GM23338 (cell line): ENCODE data around the gene AHR.

ENCODE experiments used
- CREB1 ChIP-seq: fragments of 250-450 bp; sonication (Bioruptor Pico); IDR thresholded peaks from 2 replicates; pipeline ENCODE4 v1.5.0; 2020; ENCODE audit warnings: low read depth, mild to moderate bottlenecking, moderate library complexity
- EZH2 ChIP-seq: fragments of 200-600 bp; sonication (generic); IDR thresholded peaks from one replicate; pipeline ENCODE4 v1.8.0; 2017; ENCODE audit warnings: antibody characterized with exemption, mild to moderate bottlenecking, low read depth; ENCODE audit not compliant: unreplicated experiment
- EZH2phosphoT487 ChIP-seq: fragments of 200-600 bp; sonication (generic); IDR thresholded peaks from one replicate; pipeline ENCODE4 v1.8.1; 2018; ENCODE audit warnings: antibody characterized with exemption; ENCODE audit not compliant: unreplicated experiment
- JUNB ChIP-seq: IDR thresholded peaks from one replicate; pipeline ENCODE4 v1.6.1; 2016; ENCODE audit warnings: antibody characterized with exemption; ENCODE audit not compliant: unreplicated experiment
- POLR2AphosphoS5 ChIP-seq: IDR thresholded peaks from 2 replicates; pipeline ENCODE4 v1.6.1; 2016; ENCODE audit warnings: antibody characterized with exemption, low read depth
- ZNF331 ChIP-seq: fragments of 250-450 bp; sonication (Bioruptor Pico); IDR thresholded peaks from 2 replicates; pipeline ENCODE4 v1.5.0; 2020; ENCODE audit warnings: low read depth, mild to moderate bottlenecking, moderate library complexity
- TF ChIP-seq, protein P1 (sequence below), 2 experiments: fragments of 200-600 bp in 1 of 2; sonication (generic) in 1 of 2; conservative IDR thresholded peaks; 2 replicates each; pipeline versions ENCODE4 v1.5.1 to v1.6.1; 2016 to 2017; ENCODE audit warnings: antibody characterized with exemption in 2 of 2, low read depth in 2 of 2, mild to moderate bottlenecking in 2 of 2, moderate library complexity in 1 of 2

- TF ChIP-seq EZH2phosphoT487 = no peak
- TF ChIP-seq POLR2AphosphoS5 = no peak
- no peak for TF ChIP-seq ZNF331
- TF ChIP-seq, protein P1, sequence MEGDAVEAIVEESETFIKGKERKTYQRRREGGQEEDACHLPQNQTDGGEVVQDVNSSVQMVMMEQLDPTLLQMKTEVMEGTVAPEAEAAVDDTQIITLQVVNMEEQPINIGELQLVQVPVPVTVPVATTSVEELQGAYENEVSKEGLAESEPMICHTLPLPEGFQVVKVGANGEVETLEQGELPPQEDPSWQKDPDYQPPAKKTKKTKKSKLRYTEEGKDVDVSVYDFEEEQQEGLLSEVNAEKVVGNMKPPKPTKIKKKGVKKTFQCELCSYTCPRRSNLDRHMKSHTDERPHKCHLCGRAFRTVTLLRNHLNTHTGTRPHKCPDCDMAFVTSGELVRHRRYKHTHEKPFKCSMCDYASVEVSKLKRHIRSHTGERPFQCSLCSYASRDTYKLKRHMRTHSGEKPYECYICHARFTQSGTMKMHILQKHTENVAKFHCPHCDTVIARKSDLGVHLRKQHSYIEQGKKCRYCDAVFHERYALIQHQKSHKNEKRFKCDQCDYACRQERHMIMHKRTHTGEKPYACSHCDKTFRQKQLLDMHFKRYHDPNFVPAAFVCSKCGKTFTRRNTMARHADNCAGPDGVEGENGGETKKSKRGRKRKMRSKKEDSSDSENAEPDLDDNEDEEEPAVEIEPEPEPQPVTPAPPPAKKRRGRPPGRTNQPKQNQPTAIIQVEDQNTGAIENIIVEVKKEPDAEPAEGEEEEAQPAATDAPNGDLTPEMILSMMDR (conservative IDR thresholded peaks at IDR 0.05; ENCODE audit: low read depth in 2 of 2) = no peak
- no peak for TF ChIP-seq EZH2
- TF ChIP-seq CREB1 (CRISPR knock-in tag) = no peak
- TF ChIP-seq JUNB = no peak
Measured at GRCh38 chr7:17331891-17332501, 33.5 kb downstream of the AHR start.
